ELR (cell line): ENCODE measurements around the gene SEMA4D.

Experiments
- DNase-seq: peaks from one replicate; pipeline ENCODE4 v3.0.0-alpha.2; 2015; ENCODE audit warnings: low read depth

The SEMA4D gene

GRCh38 chr9:89528131-89528530 is 30.2 kb upstream of the SEMA4D start:
- no peak for DNase-seq

GRCh38 chr9:89527084-89527483 is 29.2 kb upstream of the SEMA4D start:
- no peak for DNase-seq

GRCh38 chr9:89526667-89527066 is 28.8 kb upstream of the SEMA4D start:
- DNase-seq = no peak

- no peak for DNase-seq
Observed at GRCh38 chr9:89525446-89526374, 27.8 kb upstream of the SEMA4D start.

GRCh38 chr9:89524963-89525362 is 27.1 kb upstream of the SEMA4D start:
- no peak for DNase-seq

- DNase-seq = no peak
Observed at GRCh38 chr9:89523948-89524347, 26.0 kb upstream of the SEMA4D start.

GRCh38 chr9:89522959-89523285 is 25.0 kb upstream of the SEMA4D start:
- no peak for DNase-seq

- peak; percentile 1 for DNase-seq
Observed at GRCh38 chr9:89522261-89522958, 24.5 kb upstream of the SEMA4D start.

- DNase-seq = peak; percentile 30
Observed at GRCh38 chr9:89519366-89519805, 21.5 kb upstream of the SEMA4D start.

GRCh38 chr9:89518466-89519365 is 20.8 kb upstream of the SEMA4D start:
- DNase-seq = no peak

- DNase-seq = no peak
Observed at GRCh38 chr9:89515416-89515815, 17.5 kb upstream of the SEMA4D start.

- DNase-seq = no peak
Observed at GRCh38 chr9:89514956-89515355, 17.0 kb upstream of the SEMA4D start.

GRCh38 chr9:89514337-89514736 is 16.4 kb upstream of the SEMA4D start:
- no peak for DNase-seq

- no peak for DNase-seq
Observed at GRCh38 chr9:89513837-89514236, 15.9 kb upstream of the SEMA4D start.

- no peak for DNase-seq
Observed at GRCh38 chr9:89512382-89512781, 14.5 kb upstream of the SEMA4D start.

- no peak for DNase-seq
Observed at GRCh38 chr9:89508951-89509615, 11.2 kb upstream of the SEMA4D start.

- no peak for DNase-seq
Observed at GRCh38 chr9:89505911-89506310, 8.0 kb upstream of the SEMA4D start.

GRCh38 chr9:89505048-89505447 is 7.1 kb upstream of the SEMA4D start:
- no peak for DNase-seq

- no peak for DNase-seq
Observed at GRCh38 chr9:89502671-89503070, 4.8 kb upstream of the SEMA4D start.

GRCh38 chr9:89502038-89502601 is 4.2 kb upstream of the SEMA4D start:
- DNase-seq = no peak

GRCh38 chr9:89501311-89501898 is 3.5 kb upstream of the SEMA4D start:
- DNase-seq = no peak
